HCT116 (cell line): Measurements from ENCODE around the gene KIF26B. TPM values are rescaled to one million over a fixed set of nuclear protein-coding genes. Genes with fewer than 3 reads are reported as not detected.

Source experiments
- ATAC-seq: fragments of 200-7000 bp; cut with Tn5 transposase; 2 replicates; pipeline ENCODE4 v1.9.1; 2020; ENCODE audit warnings: mild to moderate bottlenecking, moderate library complexity
- BruUV-seq: library from RNA; stranded (reverse); fragments of 400-500 nt; replicated peaks from 2 replicates; lab custom pipeline; 2021; lab: Mats Ljungman, UMichigan
- CTCF ChIA-PET: fragments of 300-600 bp; sonication (Branson Sonifier 250); formaldehyde crosslinking; loops from one replicate; lab custom pipeline; 2021; ENCODE audit warnings: antibody characterized with exemption; lab: Charles Lee
- POLR2A ChIA-PET: fragments of 300-600, 350-600 bp; sonication (Branson Sonifier 250); formaldehyde crosslinking; loops from one replicate; lab custom pipeline; 2021; ENCODE audit warnings: antibody characterized with exemption; lab: Charles Lee
- RAD21 ChIA-PET, 2 experiments: fragments of 300-600 bp; sonication (Branson Sonifier 250); formaldehyde crosslinking; loops; one replicate each; lab custom pipeline; 2023; ENCODE audit warnings: low total read pairs in 2 of 2; ENCODE audit not compliant: uncharacterized antibody in 2 of 2, unreplicated experiment in 2 of 2, low non-redundant PET in 1 of 2; lab: Charles Lee
- DNase-seq: peaks from one replicate; pipeline ENCODE4 v3.0.0-alpha.2; 2010; ENCODE audit warnings: low read depth, low spot score
- H2AFZ ChIP-seq: fragments of 200-600 bp; shearing (Covaris generic), sonication (generic); 2 replicates; pipeline ENCODE4 v1.6.1; 2017; ENCODE audit warnings: low read depth, mixed run types, mixed read lengths, antibody characterized with exemption, low read length; ENCODE audit not compliant: poor library complexity, severe bottlenecking
- H3K27ac ChIP-seq: 2 replicates; pipeline ENCODE4 v1.5.1; 2012; ENCODE audit warnings: low read depth, low read length
- H3K27me3 ChIP-seq: fragments of 200-600 bp; sonication (generic); 2 replicates; pipeline ENCODE4 v1.6.1; 2016; ENCODE audit warnings: mixed run types, low read length, mixed read lengths; ENCODE audit not compliant: insufficient read depth
- H3K36me3 ChIP-seq, 2 experiments: fragments of 200-500 bp in 1 of 2; fragments of 200-600 bp in 1 of 2; sonication (Bioruptor generic) in 1 of 2; sonication (generic) in 1 of 2; 2 replicates each; pipeline versions ENCODE4 v1.5.1 to v1.6.1; 2014 to 2016; ENCODE audit warnings: low read length in 2 of 2, inconsistent platforms in 1 of 2, mixed read lengths in 1 of 2, mixed run types in 1 of 2; ENCODE audit not compliant: insufficient read depth in 2 of 2, control insufficient read depth in 1 of 2
- H3K4me1 ChIP-seq, 2 experiments: fragments of 200-600 bp in 1 of 2; sonication (generic) in 1 of 2; 2 replicates each; pipeline versions ENCODE4 v1.5.1 to v1.6.1; 2012 to 2017; ENCODE audit warnings: low read length in 2 of 2, inconsistent platforms in 1 of 2, mild to moderate bottlenecking in 1 of 2, mixed read lengths in 1 of 2, mixed run types in 1 of 2, moderate library complexity in 1 of 2; ENCODE audit not compliant: insufficient read depth in 2 of 2, control insufficient read depth in 1 of 2
- H3K4me2 ChIP-seq: fragments of 200-600 bp; sonication (generic); 2 replicates; pipeline ENCODE4 v1.6.1; 2017; ENCODE audit warnings: mixed run types, low read length, mixed read lengths
- H3K4me3 ChIP-seq, 2 experiments: fragments of 200-600 bp in 1 of 2; sonication (generic) in 1 of 2; replicated peaks in 1 of 2; 2 replicates each; pipeline ENCODE4 v1.5.1; 2011 to 2016; ENCODE audit warnings: low read length in 2 of 2, control low read depth in 1 of 2, low read depth in 1 of 2, mild to moderate bottlenecking in 1 of 2, mixed read lengths in 1 of 2, mixed run types in 1 of 2
- H3K79me2 ChIP-seq: fragments of 200-600 bp; sonication (generic); 2 replicates; pipeline ENCODE4 v1.6.1; 2017; ENCODE audit warnings: mild to moderate bottlenecking, mixed run types, low read length, moderate library complexity, mixed read lengths; ENCODE audit not compliant: insufficient read depth
- H3K9ac ChIP-seq: fragments of 200-600 bp; sonication (generic); 2 replicates; pipeline ENCODE4 v1.6.1; 2016; ENCODE audit warnings: low read length, mixed read lengths
- H3K9me2 ChIP-seq: fragments of 200-600 bp; sonication (generic), shearing (Covaris generic); 2 replicates; pipeline ENCODE4 v1.6.1; 2017; ENCODE audit warnings: mixed run types, mild to moderate bottlenecking, moderate library complexity; ENCODE audit not compliant: insufficient read depth
- H3K9me3 ChIP-seq, 2 experiments: fragments of 200-500 bp in 1 of 2; fragments of 200-600 bp in 1 of 2; sonication (Bioruptor generic) in 1 of 2; sonication (generic) in 1 of 2; 2 replicates each; pipeline ENCODE4 v1.6.1; 2014 to 2017; ENCODE audit warnings: low read length in 2 of 2, mixed read lengths in 2 of 2, inconsistent platforms in 1 of 2, low read depth in 1 of 2, mild to moderate bottlenecking in 1 of 2, mixed run types in 1 of 2, moderate library complexity in 1 of 2; ENCODE audit not compliant: control insufficient read depth in 1 of 2, insufficient read depth in 1 of 2
- H4K20me1 ChIP-seq: fragments of 200-600 bp; sonication (generic), shearing (Covaris generic); 2 replicates; pipeline ENCODE4 v1.6.1; 2017; ENCODE audit warnings: mixed run types, mild to moderate bottlenecking, moderate library complexity; ENCODE audit not compliant: insufficient read depth
- CEBPB ChIP-seq: IDR thresholded peaks from 2 replicates; pipeline ENCODE4 v1.6.1; 2012; ENCODE audit warnings: low read depth
- ELF1 ChIP-seq: IDR thresholded peaks from 2 replicates; pipeline ENCODE4 v1.6.1; 2012; ENCODE audit warnings: low read depth, borderline replicate concordance
- EZH2phosphoT487 ChIP-seq: fragments of 200-600 bp; IDR thresholded peaks from 2 replicates; pipeline ENCODE4 v1.6.1; 2018; ENCODE audit warnings: antibody characterized with exemption, borderline replicate concordance
- JUND ChIP-seq: IDR thresholded peaks from 2 replicates; pipeline ENCODE4 v1.6.1; 2012
- POLR2A ChIP-seq: IDR thresholded peaks from 2 replicates; pipeline ENCODE4 v1.7.0; 2011; ENCODE audit warnings: borderline replicate concordance; ENCODE audit not compliant: insufficient read depth, insufficient read length; ENCODE audit errors: extremely low read depth
- POLR2AphosphoS5 ChIP-seq: IDR thresholded peaks from 2 replicates; pipeline ENCODE4 v1.6.1; 2011; ENCODE audit warnings: mild to moderate bottlenecking, low read depth, low read length, moderate library complexity
- RAD21 ChIP-seq: IDR thresholded peaks from 2 replicates; pipeline ENCODE4 v1.6.1; 2012; ENCODE audit warnings: low read depth, mild to moderate bottlenecking
- SP1 ChIP-seq: IDR thresholded peaks from 2 replicates; pipeline ENCODE4 v1.6.1; 2012; ENCODE audit warnings: low read depth
- SRF ChIP-seq: IDR thresholded peaks from 2 replicates; pipeline ENCODE4 v1.6.1; 2012; ENCODE audit warnings: low read depth
- YY1 ChIP-seq: IDR thresholded peaks from 2 replicates; pipeline ENCODE4 v1.6.1; 2011; ENCODE audit warnings: low read length, low read depth, moderate library complexity, mild to moderate bottlenecking; ENCODE audit not compliant: insufficient replicate concordance; ENCODE audit errors: extremely low read depth
- ZFX ChIP-seq: fragments of 450-650 bp; IDR thresholded peaks from 2 replicates; pipeline ENCODE4 v1.6.1; 2017
- intact Hi-C: fragments of 100-400 bp; cut with micrococcal nuclease; formaldehyde crosslinking; loops from 2 replicates; pipeline ENCODE4 v1.10.0; 2022
- total RNA-seq: library from RNA; stranded (reverse); gene quantifications from one replicate; pipeline ENCODE4 v1.2.1, GENCODE V29; 2021; ENCODE audit not compliant: unreplicated experiment
- TF ChIP-seq, protein P1 (sequence below): IDR thresholded peaks from 2 replicates; pipeline ENCODE4 v1.6.1; 2011; ENCODE audit warnings: mild to moderate bottlenecking, low read length, moderate library complexity; ENCODE audit not compliant: insufficient replicate concordance; ENCODE audit errors: extremely low read depth

KIF26B gene
- total RNA-seq, 1 experiment from 2014 or later: 0.49 TPM

GRCh38 chr1:245409341-245410195 lies 254.8 kb downstream of the KIF26B start:
- ATAC-seq (no peak), DNase-seq (no peak)
- no TSS peak for BruUV-seq
- no peak overlapping the region for H2AFZ ChIP-seq
- no peak overlapping the region for H3K27ac ChIP-seq
- ChIA-PET POLR2A (no interaction called here), RAD21 (no interaction called here), CTCF (no interaction called here)
- TF ChIP-seq POLR2AphosphoS5 (no peak), ZFX (no peak), CEBPB (no peak), RAD21 (no peak), EZH2phosphoT487 (no peak), SRF (no peak), SP1 (no peak), ELF1 (no peak), JUND (no peak), POLR2A (no peak), YY1 (no peak)
- TF ChIP-seq, protein P1, sequence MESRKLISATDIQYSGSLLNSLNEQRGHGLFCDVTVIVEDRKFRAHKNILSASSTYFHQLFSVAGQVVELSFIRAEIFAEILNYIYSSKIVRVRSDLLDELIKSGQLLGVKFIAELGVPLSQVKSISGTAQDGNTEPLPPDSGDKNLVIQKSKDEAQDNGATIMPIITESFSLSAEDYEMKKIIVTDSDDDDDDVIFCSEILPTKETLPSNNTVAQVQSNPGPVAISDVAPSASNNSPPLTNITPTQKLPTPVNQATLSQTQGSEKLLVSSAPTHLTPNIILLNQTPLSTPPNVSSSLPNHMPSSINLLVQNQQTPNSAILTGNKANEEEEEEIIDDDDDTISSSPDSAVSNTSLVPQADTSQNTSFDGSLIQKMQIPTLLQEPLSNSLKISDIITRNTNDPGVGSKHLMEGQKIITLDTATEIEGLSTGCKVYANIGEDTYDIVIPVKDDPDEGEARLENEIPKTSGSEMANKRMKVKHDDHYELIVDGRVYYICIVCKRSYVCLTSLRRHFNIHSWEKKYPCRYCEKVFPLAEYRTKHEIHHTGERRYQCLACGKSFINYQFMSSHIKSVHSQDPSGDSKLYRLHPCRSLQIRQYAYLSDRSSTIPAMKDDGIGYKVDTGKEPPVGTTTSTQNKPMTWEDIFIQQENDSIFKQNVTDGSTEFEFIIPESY: no peak
- H3K9me2 ChIP-seq: no peaks in the 10 kb centered on the region
- H3K4me2 ChIP-seq: no peak overlapping the region
- H3K9ac ChIP-seq: no peak overlapping the region
- no peaks in the 10 kb centered on the region for H3K36me3 ChIP-seq
- no peak overlapping the region for H3K4me3 ChIP-seq
- H3K9me3 ChIP-seq: no peaks in the 10 kb centered on the region
- no peaks in the 10 kb centered on the region for H3K79me2 ChIP-seq
- H3K4me1 ChIP-seq: no peaks in the 10 kb centered on the region
- H4K20me1 ChIP-seq: no peaks in the 10 kb centered on the region
- intact Hi-C loops: no loop called here
- H3K27me3 ChIP-seq: peaks cover 8% of the 10 kb centered on the region
